GM21447 (cell line): ENCODE results near the gene IFI44L.
A peak's percentile ranks its signal among the peaks of the same experiment; 100 is the strongest.

Experiments used
- ATAC-seq: cut with Tn5 transposase; IDR thresholded peaks from one replicate; pipeline ENCODE4 v1.9.1; 2021; ENCODE audit not compliant: unreplicated experiment

The IFI44L gene

GRCh38 chr1:78619803-78620579 is at the start of gene IFI44L:
Gene IFI44L, plus strand, starts transcription at chr1:78620448. Its CDS starts 7,468 bp downstream, at chr1:78627916.
- peak; percentile 43 for ATAC-seq

GRCh38 chr1:78570539-78570938 is 49.7 kb upstream of the IFI44L start:
- no peak for ATAC-seq

GRCh38 chr1:78577257-78578100 is 42.8 kb upstream of the IFI44L start:
- no peak for ATAC-seq

GRCh38 chr1:78586572-78586971 is 33.7 kb upstream of the IFI44L start:
- no peak for ATAC-seq

- no peak for ATAC-seq
These were observed 33.0 kb upstream of the IFI44L start for GRCh38 chr1:78587211-78587610.

GRCh38 chr1:78591971-78592370 is 28.3 kb upstream of the IFI44L start:
- ATAC-seq: no peak

- no peak for ATAC-seq
These were observed 21.0 kb upstream of the IFI44L start for GRCh38 chr1:78599294-78599693.

- no peak for ATAC-seq
These were observed 19.2 kb upstream of the IFI44L start for GRCh38 chr1:78601068-78601467.

GRCh38 chr1:78603206-78603605 is 17.0 kb upstream of the IFI44L start:
- no peak for ATAC-seq

- ATAC-seq: no peak
These were observed 15.6 kb upstream of the IFI44L start for GRCh38 chr1:78604643-78605042.

- ATAC-seq: no peak
These were observed 14.0 kb upstream of the IFI44L start for GRCh38 chr1:78606274-78606673.

GRCh38 chr1:78607334-78607927 is 12.8 kb upstream of the IFI44L start:
- ATAC-seq: no peak

GRCh38 chr1:78607944-78608343 is 12.3 kb upstream of the IFI44L start:
- ATAC-seq: no peak

GRCh38 chr1:78617615-78618026 is 2.6 kb upstream of the IFI44L start:
- peak; percentile 50 for ATAC-seq

- ATAC-seq: no peak
These were observed 1.2 kb upstream of the IFI44L start for GRCh38 chr1:78619032-78619431.

- peak; percentile 6 for ATAC-seq
These were observed 824 bp upstream of the IFI44L start for GRCh38 chr1:78619446-78619802.

- ATAC-seq: no peak
These were observed 418 bp downstream of the IFI44L start for GRCh38 chr1:78620666-78621065.

GRCh38 chr1:78622548-78622947 is 2.3 kb downstream of the IFI44L start:
- peak; percentile 25 for ATAC-seq

- ATAC-seq: no peak
These were observed 3.8 kb downstream of the IFI44L start for GRCh38 chr1:78624035-78624434.

GRCh38 chr1:78627321-78627720 is 7.1 kb downstream of the IFI44L start:
- ATAC-seq: no peak

- no peak for ATAC-seq
These were observed 10.4 kb downstream of the IFI44L start for GRCh38 chr1:78630600-78630999.

- ATAC-seq: no peak
These were observed 13.0 kb downstream of the IFI44L start for GRCh38 chr1:78633209-78633608.
